ENCODE data around the gene ARPC3.

DNA sequence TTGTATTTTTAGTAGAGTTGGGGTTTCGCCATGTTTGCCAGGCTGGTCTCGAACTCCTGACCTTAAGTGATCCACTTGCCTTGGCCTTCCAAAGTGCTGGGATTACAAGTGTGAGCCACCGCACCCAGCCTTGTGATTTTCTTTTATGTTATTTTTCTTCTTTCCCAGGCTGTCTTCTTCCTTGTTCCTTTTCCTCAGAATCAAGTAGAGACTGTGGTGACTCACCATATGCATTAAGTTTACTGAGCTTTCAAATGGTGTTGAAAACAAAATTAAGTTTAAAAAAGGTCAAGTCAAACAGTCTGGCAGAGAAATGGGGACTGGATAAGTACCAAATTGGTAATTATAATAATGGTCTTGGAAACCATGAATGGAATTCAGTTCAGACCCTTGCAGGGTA is 5.7 kb downstream of the ARPC3 start:
- TF ChIP-seq, protein P1, sequence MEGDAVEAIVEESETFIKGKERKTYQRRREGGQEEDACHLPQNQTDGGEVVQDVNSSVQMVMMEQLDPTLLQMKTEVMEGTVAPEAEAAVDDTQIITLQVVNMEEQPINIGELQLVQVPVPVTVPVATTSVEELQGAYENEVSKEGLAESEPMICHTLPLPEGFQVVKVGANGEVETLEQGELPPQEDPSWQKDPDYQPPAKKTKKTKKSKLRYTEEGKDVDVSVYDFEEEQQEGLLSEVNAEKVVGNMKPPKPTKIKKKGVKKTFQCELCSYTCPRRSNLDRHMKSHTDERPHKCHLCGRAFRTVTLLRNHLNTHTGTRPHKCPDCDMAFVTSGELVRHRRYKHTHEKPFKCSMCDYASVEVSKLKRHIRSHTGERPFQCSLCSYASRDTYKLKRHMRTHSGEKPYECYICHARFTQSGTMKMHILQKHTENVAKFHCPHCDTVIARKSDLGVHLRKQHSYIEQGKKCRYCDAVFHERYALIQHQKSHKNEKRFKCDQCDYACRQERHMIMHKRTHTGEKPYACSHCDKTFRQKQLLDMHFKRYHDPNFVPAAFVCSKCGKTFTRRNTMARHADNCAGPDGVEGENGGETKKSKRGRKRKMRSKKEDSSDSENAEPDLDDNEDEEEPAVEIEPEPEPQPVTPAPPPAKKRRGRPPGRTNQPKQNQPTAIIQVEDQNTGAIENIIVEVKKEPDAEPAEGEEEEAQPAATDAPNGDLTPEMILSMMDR (IDR thresholded peaks at IDR 0.05) = no peak
- no peak for TF ChIP-seq POLR2A (IDR thresholded peaks at IDR 0.05)

Measured in thyroid gland (tissue), 4 donors.